ENCODE measurements around the gene TKT. TPM values are rescaled to one million over a fixed set of nuclear protein-coding genes. Genes with fewer than 3 reads are reported as not detected.
A peak's percentile ranks its signal among the peaks of the same experiment; 100 is the strongest.

The TKT gene
- total RNA-seq, 1 donor from 2014 or later: 423 TPM

- peaks cover 48% of the 10 kb centered on the region for H3K4me1 ChIP-seq
- H3K4me3 ChIP-seq: no peak overlapping the region
- H3K9me3 ChIP-seq: no peaks in the 10 kb centered on the region
- peak overlapping the region; percentile 39 for H3K27ac ChIP-seq
- no peaks in the 10 kb centered on the region for H3K27me3 ChIP-seq
- intact Hi-C loops (cut with DNase I): no loop called here
- TF ChIP-seq, protein P1, sequence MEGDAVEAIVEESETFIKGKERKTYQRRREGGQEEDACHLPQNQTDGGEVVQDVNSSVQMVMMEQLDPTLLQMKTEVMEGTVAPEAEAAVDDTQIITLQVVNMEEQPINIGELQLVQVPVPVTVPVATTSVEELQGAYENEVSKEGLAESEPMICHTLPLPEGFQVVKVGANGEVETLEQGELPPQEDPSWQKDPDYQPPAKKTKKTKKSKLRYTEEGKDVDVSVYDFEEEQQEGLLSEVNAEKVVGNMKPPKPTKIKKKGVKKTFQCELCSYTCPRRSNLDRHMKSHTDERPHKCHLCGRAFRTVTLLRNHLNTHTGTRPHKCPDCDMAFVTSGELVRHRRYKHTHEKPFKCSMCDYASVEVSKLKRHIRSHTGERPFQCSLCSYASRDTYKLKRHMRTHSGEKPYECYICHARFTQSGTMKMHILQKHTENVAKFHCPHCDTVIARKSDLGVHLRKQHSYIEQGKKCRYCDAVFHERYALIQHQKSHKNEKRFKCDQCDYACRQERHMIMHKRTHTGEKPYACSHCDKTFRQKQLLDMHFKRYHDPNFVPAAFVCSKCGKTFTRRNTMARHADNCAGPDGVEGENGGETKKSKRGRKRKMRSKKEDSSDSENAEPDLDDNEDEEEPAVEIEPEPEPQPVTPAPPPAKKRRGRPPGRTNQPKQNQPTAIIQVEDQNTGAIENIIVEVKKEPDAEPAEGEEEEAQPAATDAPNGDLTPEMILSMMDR (IDR thresholded peaks at IDR 0.05): no peak
- no peak for TF ChIP-seq POLR2AphosphoS5 (IDR thresholded peaks at IDR 0.05; ENCODE audit: insufficient read depth in 1 of 2, low read depth in 1 of 2)
- TF ChIP-seq POLR2A (IDR thresholded peaks at IDR 0.05): no peak
- DNase-seq (ENCODE audit: extremely low spot score in 2 of 2): no peak
- H3K36me3 ChIP-seq: peaks cover 0 to 47% of the 10 kb centered on the region in 2 donors
Measured at GRCh38 chr3:53242155-53242554, 13.7 kb downstream of the TKT start.

DNA sequence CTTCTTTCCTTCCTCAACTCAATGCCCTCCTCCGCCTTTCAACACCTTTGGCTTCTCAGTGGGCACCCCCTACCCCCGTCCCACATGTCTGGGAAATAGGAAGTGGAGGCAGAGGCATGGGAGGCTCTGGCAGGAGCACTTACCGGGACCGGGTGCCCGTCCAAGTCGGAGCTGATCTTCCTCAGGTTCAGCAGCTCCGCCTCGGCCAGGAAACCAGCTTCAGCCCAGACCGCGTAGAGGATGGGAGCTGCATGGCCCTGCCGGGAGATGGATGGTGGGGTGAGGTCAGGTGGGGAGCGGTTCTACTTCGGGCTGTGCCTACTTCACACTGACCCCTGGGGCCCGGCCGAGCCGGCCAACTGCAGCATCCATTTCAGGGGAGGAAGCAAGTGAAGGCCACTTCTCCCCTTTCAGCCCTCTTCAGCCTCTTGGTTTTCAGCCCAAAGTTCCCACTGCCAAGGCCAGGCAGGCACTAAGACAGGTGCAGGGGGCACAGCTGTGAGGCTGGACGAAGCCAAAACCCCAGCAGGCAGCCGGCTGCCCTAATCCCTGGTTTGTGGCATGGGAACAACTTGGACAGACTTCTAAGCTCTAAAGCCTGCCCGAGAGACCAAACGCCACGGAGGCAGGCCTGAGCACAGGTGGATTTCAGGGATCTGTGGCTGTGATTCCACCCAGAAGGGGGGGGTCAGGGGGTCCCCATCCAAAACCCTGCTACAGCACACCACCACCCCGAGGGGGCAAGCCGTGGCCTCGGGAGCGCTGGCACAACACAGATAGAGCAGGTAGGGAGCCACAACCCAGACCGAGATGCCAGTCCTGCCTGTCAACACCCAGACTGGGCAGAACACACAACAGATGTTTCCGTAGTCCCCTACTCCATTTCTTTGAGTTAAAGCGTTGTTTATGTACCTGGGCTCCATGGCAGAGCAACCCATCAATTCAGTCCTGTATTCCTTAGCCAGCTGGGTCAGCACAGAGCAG lies 14.5 kb downstream of the TKT start:
- Histone ChIP-seq H3K4me1 (peaks cover 56% of the 10 kb centered on the region), H3K27ac (no peak overlapping the region), H3K36me3 (peaks cover 0 to 44% of the 10 kb centered on the region in 2 donors), H3K9me3 (no peaks in the 10 kb centered on the region), H3K27me3 (no peaks in the 10 kb centered on the region), H3K4me3 (no peak overlapping the region)
- intact Hi-C loops (cut with DNase I): no loop called here
- TF ChIP-seq, protein P1 (IDR thresholded peaks at IDR 0.05): no peak
- TF ChIP-seq POLR2AphosphoS5 (IDR thresholded peaks at IDR 0.05; ENCODE audit: insufficient read depth in 1 of 2, low read depth in 1 of 2) (no peak), POLR2A (IDR thresholded peaks at IDR 0.05) (no peak)
- DNase-seq (ENCODE audit: extremely low spot score in 2 of 2): no peak

GRCh38 chr3:53239800-53240199 lies 16.0 kb downstream of the TKT start:
- Histone ChIP-seq H3K36me3 (peaks cover 0 to 42% of the 10 kb centered on the region in 2 donors), H3K27ac (no peak overlapping the region), H3K9me3 (no peaks in the 10 kb centered on the region), H3K27me3 (no peaks in the 10 kb centered on the region), H3K4me1 (peaks cover 64% of the 10 kb centered on the region), H3K4me3 (no peak overlapping the region)
- no peak for TF ChIP-seq POLR2AphosphoS5 (IDR thresholded peaks at IDR 0.05; ENCODE audit: insufficient read depth in 1 of 2, low read depth in 1 of 2)
- TF ChIP-seq, protein P1 (IDR thresholded peaks at IDR 0.05): no peak
- TF ChIP-seq POLR2A (IDR thresholded peaks at IDR 0.05): no peak
- intact Hi-C loops (cut with DNase I): no loop called here
- no peak for DNase-seq (ENCODE audit: extremely low spot score in 2 of 2)

DNA sequence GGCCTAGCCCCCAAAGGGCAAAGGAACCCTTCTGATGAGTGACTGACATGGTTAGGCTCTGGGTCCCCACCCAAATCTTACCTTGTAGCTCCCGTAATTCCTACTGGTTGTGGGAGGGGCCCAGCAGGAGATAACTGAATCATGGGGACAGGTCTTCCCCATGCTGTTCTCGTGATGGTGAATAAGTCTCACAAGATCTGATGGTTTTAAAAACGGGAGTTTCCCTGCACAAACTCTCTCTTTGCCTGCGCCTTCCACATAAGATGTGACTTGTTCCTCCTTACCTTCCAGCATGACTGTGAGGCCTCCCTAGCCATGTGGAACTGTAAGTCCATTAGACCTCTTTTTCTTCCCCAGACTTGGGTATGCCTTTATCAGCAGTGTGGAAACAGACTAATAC lies 16.9 kb downstream of the TKT start:
- H3K27ac ChIP-seq: peak overlapping the region; percentile 16
- H3K27me3 ChIP-seq: no peaks in the 10 kb centered on the region
- H3K36me3 ChIP-seq: peaks cover 0 to 51% of the 10 kb centered on the region in 2 donors
- H3K4me3 ChIP-seq: no peak overlapping the region
- TF ChIP-seq POLR2A (IDR thresholded peaks at IDR 0.05) (no peak), POLR2AphosphoS5 (IDR thresholded peaks at IDR 0.05; ENCODE audit: insufficient read depth in 1 of 2, low read depth in 1 of 2) (no peak)
- TF ChIP-seq, protein P1 (IDR thresholded peaks at IDR 0.05): no peak
- no peak for DNase-seq (ENCODE audit: extremely low spot score in 2 of 2)
- intact Hi-C loops (cut with DNase I): no loop called here
- H3K9me3 ChIP-seq: no peaks in the 10 kb centered on the region
- peaks cover 57% of the 10 kb centered on the region for H3K4me1 ChIP-seq

Measured in vagina (tissue), 2 donors.